Measurements from ENCODE around the gene KRT86. TPM values are rescaled to one million over a fixed set of nuclear protein-coding genes. Genes with fewer than 3 reads are reported as not detected.

The KRT86 gene
- total and polyA plus RNA-seq, 2 donors (not counting 1 experiment from before 2014, with no cell fraction given) = 0.02 to 0.17 TPM

- DNase-seq (ENCODE audit: low read depth in 2 of 2) = peak in 1 of 2 donors; percentile 73
- H3K36me3 ChIP-seq (ENCODE audit: control insufficient read depth, insufficient read depth, low read length) = no peaks in the 10 kb centered on the region
- H3K27ac ChIP-seq (ENCODE audit: insufficient read depth, low read length) = peak overlapping the region; percentile 98
- no peaks in the 10 kb centered on the region for H4K20me1 ChIP-seq (ENCODE audit: control insufficient read depth, extremely low read depth, insufficient read depth, low read length)
- no peak for TF ChIP-seq EZH2 (IDR thresholded peaks at IDR 0.05; ENCODE audit: low read length, missing control alignments)
- TF ChIP-seq CTCF (conservative IDR thresholded peaks at IDR 0.05 in 1 of 2, IDR thresholded peaks at IDR 0.05 in 1 of 2; ENCODE audit: low read depth in 1 of 2, low read length in 2 of 2) = no peak
- H3K4me3 ChIP-seq (replicated peaks in 1 of 4; ENCODE audit: control extremely low read depth in 1 of 4, insufficient read depth in 1 of 4, low read depth in 3 of 4, low read length in 4 of 4) = no peak overlapping the region
- H3K4me1 ChIP-seq (ENCODE audit: control insufficient read depth, extremely low read depth, insufficient read depth, low read length) = peaks cover 25% of the 10 kb centered on the region
- H3K4me2 ChIP-seq (ENCODE audit: extremely low read depth, insufficient read depth, low read length) = peak overlapping the region; percentile 60
- no peaks in the 10 kb centered on the region for H3K9me3 ChIP-seq (ENCODE audit: control insufficient read depth, insufficient read depth, low read depth, low read length)
- no peaks in the 10 kb centered on the region for H3K79me2 ChIP-seq (ENCODE audit: control insufficient read depth, insufficient read depth, low read length)
- H3K27me3 ChIP-seq (ENCODE audit: control insufficient read depth, insufficient read depth, low read length) = peaks cover 1% of the 10 kb centered on the region
- H2AFZ ChIP-seq (ENCODE audit: low read length) = no peak overlapping the region
- H3K9ac ChIP-seq (ENCODE audit: insufficient read depth, low read length) = peak overlapping the region; percentile 21
Measured at GRCh38 chr12:52279422-52280318, 5.2 kb downstream of the KRT86 start.

- Histone ChIP-seq H3K4me3 (replicated peaks in 1 of 4; ENCODE audit: control extremely low read depth in 1 of 4, insufficient read depth in 1 of 4, low read depth in 3 of 4, low read length in 4 of 4) (no peak overlapping the region), H3K27ac (ENCODE audit: insufficient read depth, low read length) (peak overlapping the region; percentile 98), H3K9ac (ENCODE audit: insufficient read depth, low read length) (peak overlapping the region; percentile 60), H3K27me3 (ENCODE audit: control insufficient read depth, insufficient read depth, low read length) (no peaks in the 10 kb centered on the region), H3K4me1 (ENCODE audit: control insufficient read depth, extremely low read depth, insufficient read depth, low read length) (peaks cover 25% of the 10 kb centered on the region), H4K20me1 (ENCODE audit: control insufficient read depth, extremely low read depth, insufficient read depth, low read length) (no peaks in the 10 kb centered on the region), H3K4me2 (ENCODE audit: extremely low read depth, insufficient read depth, low read length) (peak overlapping the region; percentile 60), H3K79me2 (ENCODE audit: control insufficient read depth, insufficient read depth, low read length) (no peaks in the 10 kb centered on the region), H3K36me3 (ENCODE audit: control insufficient read depth, insufficient read depth, low read length) (no peaks in the 10 kb centered on the region), H3K9me3 (ENCODE audit: control insufficient read depth, insufficient read depth, low read depth, low read length) (no peaks in the 10 kb centered on the region), H2AFZ (ENCODE audit: low read length) (no peak overlapping the region)
- no peak for TF ChIP-seq EZH2 (IDR thresholded peaks at IDR 0.05; ENCODE audit: low read length, missing control alignments)
- peak; percentile 95 to 98 for DNase-seq (ENCODE audit: low read depth in 2 of 2)
Measured at GRCh38 chr12:52280319-52280795, 5.9 kb downstream of the KRT86 start.

- Histone ChIP-seq H3K27ac (ENCODE audit: insufficient read depth, low read length) (peak overlapping the region; percentile 98), H3K9me3 (ENCODE audit: control insufficient read depth, insufficient read depth, low read depth, low read length) (no peaks in the 10 kb centered on the region), H3K27me3 (ENCODE audit: control insufficient read depth, insufficient read depth, low read length) (no peaks in the 10 kb centered on the region), H3K4me2 (ENCODE audit: extremely low read depth, insufficient read depth, low read length) (peak overlapping the region; percentile 60), H3K4me1 (ENCODE audit: control insufficient read depth, extremely low read depth, insufficient read depth, low read length) (peaks cover 28% of the 10 kb centered on the region), H3K36me3 (ENCODE audit: control insufficient read depth, insufficient read depth, low read length) (no peaks in the 10 kb centered on the region), H4K20me1 (ENCODE audit: control insufficient read depth, extremely low read depth, insufficient read depth, low read length) (no peaks in the 10 kb centered on the region), H3K9ac (ENCODE audit: insufficient read depth, low read length) (peak overlapping the region; percentile 60), H3K79me2 (ENCODE audit: control insufficient read depth, insufficient read depth, low read length) (no peaks in the 10 kb centered on the region), H2AFZ (ENCODE audit: low read length) (no peak overlapping the region), H3K4me3 (replicated peaks in 1 of 4; ENCODE audit: control extremely low read depth in 1 of 4, insufficient read depth in 1 of 4, low read depth in 3 of 4, low read length in 4 of 4) (no peak overlapping the region)
- peak; percentile 97 to 98 for DNase-seq (ENCODE audit: low read depth in 2 of 2)
- no peak for TF ChIP-seq CTCF (conservative IDR thresholded peaks at IDR 0.05 in 1 of 2, IDR thresholded peaks at IDR 0.05 in 1 of 2; ENCODE audit: low read depth in 1 of 2, low read length in 2 of 2)
- no peak for TF ChIP-seq EZH2 (IDR thresholded peaks at IDR 0.05; ENCODE audit: low read length, missing control alignments)
Measured at GRCh38 chr12:52280796-52281560, 6.5 kb downstream of the KRT86 start.
